NCI-H2081 treated with DMSO at 0.1 percent for 48 hours (cell line): ENCODE results near the gene SALL3.
"Not testable (repeated sequence)": the region's sequence is repeated elsewhere in the genome, so short reads cannot be mapped to it uniquely, and the experiment has no call there.

Source experiments
- DNase-seq: peaks from one replicate; lab custom pipeline; 2025; lab: John Stamatoyannopoulos, UW

Gene SALL3

DNA sequence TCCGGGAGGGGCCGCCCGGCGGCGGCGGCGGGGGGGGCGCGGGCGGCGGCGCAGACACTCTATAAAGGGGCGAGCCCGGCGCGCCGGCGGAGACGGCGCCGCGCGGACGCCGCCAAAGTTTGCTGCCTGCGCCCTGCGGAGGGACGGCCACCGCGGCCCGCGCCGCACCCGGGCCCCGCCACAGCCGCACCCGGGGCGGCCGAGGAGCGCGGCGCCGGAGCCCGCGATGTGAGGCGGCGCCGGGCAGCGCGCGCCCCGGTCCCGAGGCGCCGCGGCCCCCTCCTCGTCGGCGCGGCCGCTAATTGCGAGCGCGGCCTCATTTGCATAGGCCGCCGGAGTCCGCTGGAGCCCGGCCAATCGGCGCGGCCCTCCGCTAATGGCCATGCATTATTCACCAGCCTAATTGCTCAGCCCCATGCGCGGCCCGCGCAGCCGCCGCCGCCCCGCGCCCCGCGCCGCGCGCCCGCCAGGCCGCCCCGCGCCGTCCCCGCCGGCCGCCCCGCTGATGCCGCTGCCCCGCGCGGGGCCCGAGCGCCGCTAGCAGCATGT lies at the start of gene SALL3:
Gene SALL3, plus strand, starts transcription at position 89 of the 549 bp plus-strand sequence. Its CDS starts 457 bp downstream, at position 546.
- no peak for DNase-seq

DNA sequence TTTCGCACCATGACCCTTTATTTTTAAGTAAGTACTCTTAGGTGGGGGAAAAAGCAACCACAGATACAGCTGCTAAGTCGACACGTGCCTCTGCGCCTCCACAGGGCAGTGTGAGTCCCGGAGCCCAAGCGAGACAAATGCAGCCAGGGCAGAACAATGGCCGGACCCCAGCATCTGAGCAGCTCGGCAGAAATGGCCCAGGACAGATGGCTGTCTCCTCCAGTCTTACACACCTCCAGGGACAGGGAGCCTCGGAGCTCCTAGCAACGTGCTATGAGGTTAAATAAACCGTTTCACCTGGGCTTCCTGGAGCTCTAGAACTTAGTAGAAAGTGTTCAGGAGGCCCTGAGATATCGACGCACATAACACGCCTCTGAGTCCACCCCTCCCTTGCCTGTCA lies 47.3 kb upstream of the SALL3 start:
- no peak for DNase-seq

DNA sequence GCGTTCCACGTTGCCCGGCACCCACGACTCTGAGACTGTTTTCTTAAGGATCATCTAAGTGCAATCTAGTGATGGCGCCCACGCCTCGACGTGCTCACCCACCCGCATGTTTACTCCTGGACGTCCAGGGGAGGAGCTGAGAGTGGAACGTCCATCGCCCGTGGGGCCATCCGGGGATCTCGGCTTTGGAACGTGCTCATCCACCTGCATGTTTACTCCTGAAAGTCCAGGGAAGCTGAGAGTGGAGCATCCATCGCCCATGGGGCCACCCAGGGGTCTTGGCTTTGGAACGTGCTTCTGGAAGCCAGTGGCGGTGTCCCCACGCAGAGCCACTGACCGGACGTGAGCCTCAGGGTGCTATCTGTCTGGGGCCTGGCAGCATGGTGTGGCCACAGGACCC lies 45.6 kb upstream of the SALL3 start:
- no peak for DNase-seq

DNA sequence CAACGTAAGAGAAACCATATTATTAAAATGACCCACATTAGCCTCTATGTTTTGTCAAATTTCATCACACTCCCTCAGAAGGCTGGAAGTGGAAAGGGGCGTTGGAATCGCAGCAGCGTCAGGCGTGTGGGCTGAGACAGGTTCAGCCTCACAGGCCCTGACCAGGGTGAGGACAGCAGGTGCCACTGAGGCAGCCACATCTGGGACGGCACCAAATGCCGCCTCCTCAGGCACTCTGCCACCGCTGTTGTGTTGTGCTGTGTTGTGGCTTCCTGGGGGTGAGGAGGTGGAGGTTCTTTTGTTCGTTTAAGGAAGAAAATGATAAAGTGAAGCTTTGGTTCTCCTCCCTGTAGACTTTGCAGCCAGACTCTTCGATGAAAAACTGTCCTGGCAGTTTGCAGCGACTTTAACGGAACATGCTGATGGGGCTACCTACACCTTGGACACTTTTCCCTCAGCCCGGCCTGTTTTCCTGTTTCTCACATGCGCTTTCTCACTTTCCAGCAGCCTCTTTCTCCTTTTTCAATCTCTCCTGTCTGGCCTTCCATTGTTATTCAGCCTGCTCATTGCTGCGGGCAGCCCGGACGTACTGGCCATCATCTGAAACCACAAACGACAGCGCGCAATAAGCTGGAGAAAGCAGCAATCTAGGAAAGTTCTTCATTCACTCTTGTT lies 44.9 kb upstream of the SALL3 start:
- DNase-seq = no peak

DNA sequence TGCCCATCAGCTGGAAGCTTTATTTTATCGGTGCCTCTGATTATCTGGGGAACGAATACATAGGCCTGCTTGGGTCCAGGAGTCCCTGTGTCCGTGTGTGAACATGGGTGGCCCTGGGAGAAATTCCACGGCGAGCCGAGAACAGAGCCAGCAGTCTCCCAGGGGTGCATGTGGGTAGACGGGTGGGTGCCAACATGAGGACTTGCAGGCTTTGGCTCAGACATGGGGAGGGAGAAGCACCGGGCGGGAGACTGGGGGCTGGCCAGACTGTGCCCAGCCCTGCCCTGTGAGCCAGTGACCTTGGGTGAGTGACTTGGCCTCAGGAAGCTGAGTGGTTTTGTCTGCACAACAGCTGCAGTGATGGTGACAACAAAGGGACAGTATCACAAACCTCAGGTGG lies 44.2 kb upstream of the SALL3 start:
- DNase-seq = no peak

DNA sequence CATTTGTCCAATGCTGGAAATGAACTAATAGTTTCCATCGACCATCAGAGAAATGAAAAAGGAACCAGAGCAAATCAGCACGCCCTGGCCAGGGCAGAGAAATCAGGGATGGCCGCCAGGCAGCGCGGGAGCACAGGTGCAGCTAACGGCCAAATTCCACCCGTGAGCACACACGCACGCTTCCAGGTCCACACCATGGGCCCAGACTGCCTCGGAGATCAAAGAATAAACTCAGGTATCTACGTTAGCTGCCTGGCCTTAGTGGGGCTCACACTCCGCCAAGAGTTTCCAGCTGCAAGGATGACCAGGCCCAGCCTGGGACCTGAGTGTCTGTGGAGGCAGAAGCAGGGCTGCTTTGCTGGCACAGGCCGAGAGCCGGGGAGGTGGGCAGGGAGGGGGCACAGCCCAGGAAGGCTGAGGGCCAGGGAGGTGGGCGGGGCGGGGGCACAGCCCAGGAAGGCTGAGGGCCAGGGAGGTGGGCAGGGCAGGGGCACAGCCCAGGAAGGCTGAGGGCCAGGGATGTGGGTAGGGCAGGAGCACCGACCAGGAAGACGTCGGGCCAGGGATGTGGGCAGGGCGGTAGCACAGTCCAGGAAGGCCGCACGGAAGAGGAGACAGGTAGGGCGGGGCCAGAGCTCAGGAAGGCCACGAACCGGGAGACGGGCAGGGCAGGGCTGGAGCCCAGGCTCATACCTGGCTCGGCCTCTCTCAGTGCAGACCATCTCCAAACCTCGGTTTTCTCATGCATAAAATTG lies 43.2 kb upstream of the SALL3 start:
- DNase-seq = no peak

DNA sequence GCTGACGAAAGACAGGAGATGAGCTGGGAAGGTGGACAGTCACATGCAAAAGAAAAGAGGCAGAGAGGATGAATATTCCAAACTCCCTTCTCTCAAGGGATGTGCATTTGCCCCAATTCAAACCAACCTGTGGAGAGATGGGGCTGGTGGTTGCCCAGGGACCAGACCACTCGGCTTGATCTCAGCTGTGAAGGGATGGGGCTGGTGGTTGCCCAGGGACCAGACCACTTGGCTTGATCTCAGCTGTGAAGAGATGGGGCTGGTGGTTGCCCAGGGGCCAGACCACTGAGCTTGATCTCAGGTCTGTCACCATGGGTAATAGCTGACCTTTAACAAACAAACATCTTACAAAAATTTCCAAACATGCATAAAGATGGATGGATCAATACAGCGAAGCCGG lies 42.5 kb upstream of the SALL3 start:
- DNase-seq = no peak

DNA sequence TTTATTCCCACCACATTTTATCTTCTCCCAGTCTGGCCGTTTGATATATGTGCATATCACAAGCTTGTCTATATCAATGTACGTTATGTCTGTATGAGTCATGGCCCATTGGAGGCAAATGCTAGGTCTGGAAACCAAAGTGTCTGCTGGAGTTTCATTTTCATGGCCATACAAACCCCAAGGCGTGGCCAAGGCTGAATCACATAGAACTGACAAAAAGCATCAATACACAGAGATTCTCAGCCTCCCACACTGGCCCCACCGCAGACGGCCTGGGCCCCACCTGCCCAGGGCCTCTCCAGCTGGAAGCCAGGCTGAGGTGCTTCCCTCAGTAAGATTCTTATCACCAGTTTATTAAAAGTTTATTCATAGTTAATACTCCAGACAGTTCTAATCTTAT lies 40.5 kb upstream of the SALL3 start:
- DNase-seq = no peak

DNA sequence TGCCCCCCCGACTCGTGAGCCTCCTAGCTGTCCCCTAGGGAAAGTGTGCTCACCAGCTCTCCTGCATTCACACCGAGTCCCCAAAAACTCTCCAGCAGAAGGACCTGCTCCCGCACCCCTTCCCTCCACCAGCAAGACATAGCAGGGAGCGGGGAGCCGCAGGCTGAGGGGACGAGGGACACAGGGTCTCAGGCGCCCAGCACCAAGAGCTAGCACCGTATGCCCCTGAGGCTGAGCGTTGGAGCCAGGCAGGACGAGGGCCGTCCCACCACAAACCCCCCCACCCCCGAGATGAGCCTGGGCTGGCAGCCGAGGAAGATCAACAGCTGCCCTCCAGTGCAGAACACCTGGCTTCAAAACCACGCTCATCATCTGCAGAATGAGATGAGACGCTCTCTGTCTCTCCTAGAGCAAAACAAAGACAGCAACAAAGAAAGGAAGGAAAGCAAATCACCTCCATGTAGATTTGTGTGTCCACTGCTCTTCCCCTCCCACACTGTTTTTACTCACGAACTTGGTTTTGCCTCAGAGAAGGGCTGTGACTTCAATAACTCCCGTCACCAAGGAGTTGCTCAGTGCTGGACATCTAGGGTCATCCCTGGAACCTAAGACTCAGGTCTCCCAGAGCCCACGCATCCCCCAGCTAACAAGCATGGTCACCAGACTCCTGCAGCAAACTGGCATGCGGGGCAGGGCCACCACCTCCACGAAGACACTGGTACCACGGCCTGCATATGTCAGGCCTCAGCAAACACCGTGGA lies 39.7 kb upstream of the SALL3 start:
- no peak for DNase-seq

DNA sequence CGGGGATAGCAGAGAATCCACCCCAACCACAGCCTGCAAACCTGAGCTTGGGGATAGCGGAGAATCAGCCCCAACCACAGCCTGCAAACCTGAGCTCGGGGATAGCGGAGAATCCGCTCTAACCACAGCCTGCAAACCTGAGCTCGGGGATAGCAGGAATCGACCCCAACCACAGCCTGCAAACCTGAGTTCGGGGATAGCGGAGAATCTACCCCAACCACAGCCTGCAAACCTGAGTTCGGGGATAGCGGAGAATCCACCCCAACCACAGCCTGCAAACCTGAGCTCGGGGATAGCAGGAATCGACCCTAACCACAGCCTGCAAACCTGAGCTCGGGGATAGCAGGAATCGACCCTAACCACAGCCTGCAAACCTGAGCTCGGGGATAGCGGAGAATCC lies 37.4 kb upstream of the SALL3 start:
- not testable (repeated sequence) for DNase-seq

DNA sequence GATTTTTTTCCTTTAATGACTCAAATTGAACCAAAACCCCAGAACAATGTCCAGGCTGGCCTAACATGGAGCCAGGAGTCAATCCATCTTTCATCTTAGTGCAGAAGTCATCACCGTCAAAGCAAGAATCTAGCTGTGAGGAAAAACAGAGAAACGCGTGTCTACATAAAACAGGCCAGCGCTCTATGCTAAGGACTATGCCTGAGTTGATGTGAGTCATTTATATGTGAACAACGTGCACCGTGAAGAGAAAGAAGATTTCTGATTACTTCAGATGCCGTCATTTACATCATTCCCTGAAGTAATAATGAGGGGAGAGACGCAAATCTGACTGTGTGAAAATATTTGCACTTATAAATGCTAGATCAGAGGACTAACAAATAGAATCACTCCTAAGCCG lies 34.0 kb upstream of the SALL3 start:
- DNase-seq = no peak

DNA sequence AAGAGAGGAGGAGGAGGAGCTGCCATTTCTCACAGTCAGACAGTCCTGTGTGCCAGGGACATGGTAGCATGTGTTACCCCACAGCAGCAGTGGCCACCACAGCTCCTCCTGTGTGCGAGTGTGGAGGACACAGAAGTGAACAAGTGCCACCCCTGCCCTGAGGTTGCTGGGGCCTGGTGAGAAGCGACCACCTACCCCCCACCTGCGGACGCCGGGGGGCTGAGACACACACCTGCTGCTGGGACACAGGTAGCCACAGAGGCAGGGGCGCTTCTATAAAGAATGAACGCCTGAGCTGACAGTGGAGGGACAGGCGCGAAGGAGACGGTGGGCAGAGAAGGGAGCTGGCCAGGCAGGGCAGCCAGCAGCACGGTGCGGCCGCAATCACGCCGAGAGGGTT lies 32.3 kb upstream of the SALL3 start:
- no peak for DNase-seq

DNA sequence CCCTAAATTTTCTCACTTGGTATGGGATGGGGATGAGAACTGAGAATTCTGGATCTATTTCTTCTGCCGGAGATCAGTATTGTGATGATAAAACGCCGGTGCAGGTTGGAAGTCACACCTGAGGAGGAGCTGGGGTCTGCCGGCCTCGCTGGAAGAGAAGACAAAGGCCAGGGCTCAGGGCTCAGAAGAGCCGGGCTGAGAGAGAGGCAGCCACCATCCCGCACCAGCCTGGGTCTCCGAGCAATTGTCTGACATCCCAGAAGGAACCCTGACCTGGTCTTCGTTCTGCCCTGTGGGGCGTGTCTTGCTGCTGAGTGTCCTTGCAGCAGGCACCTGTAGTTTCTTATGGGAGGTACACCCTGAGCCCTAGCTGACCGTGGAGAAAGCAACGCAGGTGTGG lies 31.4 kb upstream of the SALL3 start:
- no peak for DNase-seq

DNA sequence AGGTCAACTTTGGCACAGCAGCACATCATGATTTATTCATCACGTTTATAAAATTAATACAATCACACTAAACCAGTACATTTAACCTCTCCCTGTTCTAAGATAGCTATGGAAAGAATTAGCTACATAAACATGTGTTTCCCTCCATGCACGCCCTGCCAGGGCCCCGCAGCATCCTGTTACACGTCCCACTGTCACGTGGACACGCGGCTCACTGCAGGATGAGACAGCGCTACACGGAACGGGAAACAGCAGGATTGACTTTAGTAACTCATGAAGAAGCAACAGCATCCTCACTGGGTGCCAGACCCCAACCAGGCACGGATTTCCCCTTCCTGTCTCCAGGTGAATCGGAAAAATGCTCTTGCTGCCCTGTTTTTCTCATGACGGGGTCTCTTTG lies 30.9 kb upstream of the SALL3 start:
- DNase-seq = no peak

DNA sequence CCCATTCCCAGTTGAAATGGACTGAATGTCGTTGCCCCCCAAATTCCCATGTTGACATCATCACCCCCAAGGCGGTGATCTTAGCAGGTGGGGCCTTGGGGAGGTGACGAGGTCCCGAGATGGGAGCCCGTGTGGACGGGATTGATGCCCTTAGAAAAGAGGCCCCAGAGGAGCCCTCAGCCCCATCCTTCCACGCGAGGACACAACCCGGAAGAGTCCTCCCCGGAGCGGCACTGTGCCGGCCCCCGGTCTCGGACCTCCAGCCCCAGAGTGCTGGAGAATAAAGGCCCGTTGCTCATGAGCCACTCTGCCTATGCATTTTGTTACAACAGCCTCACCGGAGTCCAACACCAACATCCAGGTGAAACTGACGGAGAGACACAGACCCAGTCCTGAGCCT lies 30.4 kb upstream of the SALL3 start:
- no peak for DNase-seq

DNA sequence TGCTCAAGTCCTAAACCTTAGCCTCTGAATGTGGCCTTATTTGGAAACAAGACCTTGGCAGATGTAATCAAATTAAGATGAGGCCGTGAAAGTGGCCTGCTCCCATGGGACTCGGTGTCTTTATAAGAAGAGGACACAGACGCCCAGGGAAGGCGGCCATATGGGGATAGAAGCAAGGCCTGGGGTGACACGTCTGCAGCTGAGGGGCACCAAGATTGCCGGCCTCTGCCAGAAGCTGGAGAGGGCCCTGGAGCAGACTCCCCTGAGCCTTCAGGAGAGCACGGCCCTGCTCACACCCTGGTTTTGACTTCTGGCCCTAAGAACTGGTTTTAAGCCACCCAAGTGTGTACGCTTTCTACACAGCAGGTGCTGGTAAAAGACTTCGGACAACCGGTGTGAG lies 29.2 kb upstream of the SALL3 start:
- no peak for DNase-seq

DNA sequence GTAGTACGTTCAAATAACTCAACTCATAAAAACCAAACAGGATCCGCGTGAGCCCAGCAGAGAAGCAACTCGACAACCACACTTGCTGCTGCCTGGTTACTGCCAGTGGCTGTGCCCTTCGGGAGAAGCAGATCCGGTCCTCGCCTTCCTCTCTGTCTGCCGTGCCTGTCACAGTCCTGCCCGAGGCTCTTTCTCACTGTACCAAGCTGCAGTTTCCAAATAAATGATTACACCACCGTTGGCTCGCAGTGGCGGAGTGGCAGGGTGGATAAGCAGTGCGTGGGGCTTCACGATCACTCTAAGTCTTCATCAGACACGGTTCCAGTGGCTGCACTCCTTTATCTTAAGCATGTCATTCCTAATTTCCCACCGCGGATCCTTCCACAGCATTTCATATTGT lies 26.1 kb upstream of the SALL3 start:
- DNase-seq = no peak

DNA sequence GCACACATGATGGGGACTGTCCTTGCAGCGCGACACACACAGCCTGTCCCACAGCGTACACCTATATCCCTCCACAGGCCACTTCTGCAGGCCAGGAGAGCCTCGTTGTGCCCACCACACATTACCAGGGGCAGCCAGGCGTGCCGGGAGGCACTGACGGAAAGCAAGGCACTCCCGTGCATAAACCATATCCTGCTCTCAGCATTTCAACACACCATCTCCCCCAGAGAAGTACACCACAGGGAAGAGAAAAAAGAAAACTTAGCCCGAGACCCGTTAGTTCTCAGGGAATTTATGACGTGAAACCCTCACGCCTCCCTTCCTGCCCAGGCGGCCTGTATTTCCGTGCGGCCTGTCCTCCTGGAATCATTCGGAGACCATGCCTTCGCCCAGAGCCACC lies 24.6 kb upstream of the SALL3 start:
- DNase-seq = no peak

DNA sequence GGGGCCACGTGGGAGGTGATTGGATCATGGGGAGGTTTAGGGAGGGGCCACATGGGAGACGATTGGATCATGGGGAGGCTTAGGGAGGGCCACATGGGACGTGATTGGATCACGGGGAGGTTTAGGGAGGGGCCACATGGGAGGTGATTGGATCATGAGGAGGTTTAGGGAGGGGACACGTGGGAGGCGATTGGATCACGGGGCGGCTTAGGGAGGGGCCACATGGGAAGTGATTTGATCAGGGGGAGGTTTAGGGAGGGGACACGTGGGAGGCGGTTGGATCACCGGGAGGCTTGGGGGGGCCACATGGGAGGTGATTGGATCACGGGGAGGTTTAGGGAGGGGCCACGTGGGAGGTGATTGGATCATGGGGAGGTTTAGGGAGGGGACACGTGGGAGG lies 22.5 kb upstream of the SALL3 start:
- DNase-seq = no peak

DNA sequence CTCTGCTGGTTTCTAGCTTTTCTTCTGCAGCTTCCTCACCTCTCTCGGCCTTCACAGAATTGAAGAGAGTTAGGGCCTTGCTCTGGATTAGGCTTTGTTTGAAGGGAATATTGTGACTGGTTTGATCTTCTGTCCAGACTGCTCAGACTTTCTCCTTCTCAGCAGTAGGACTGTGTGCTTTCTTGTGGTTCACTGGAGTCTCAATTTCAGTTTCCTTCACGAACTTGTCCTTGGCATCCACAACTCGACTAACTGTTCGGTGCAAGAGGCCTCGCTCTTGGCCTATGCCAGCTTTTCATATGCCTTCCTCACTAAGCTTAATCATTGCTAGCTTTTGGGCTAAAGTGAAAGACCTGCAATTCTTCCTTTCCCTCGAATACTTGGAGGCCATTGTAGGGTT lies 18.9 kb upstream of the SALL3 start:
- no peak for DNase-seq

DNA sequence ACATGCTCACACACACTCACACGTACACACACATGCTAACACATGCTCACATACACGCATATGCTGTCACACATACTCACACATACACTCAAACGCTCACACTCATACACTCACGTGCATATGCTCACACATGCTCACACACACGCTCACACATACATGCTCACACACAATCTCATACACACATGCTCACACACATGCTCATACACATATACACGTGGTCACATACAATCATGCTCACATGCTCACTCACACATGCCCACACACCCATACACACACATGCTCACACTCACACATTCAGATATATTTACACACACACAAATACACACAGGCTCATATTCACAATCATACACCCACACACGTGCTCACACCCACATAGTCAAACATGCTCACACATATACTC lies 17.5 kb upstream of the SALL3 start:
- DNase-seq = no peak

DNA sequence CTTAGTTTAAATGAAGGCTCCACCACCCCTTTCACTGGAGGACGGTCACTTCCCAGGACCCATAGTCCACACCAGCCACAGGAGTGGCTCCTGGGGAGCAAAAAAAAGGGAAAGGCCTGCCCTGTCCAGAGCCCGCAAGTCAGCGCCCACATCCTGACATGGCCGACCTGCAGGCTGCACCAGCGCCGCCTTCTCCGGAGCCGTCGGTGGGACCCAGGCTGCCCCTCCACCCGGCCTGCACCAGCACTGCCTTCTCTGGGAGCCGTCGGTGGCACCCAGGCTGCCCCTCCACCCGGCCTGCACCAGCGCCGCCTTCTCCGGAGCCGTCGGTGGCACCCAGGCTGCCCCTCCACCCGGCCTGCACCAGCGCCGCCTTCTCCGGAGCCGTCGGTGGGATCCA lies 14.9 kb upstream of the SALL3 start:
- not testable (repeated sequence) for DNase-seq

DNA sequence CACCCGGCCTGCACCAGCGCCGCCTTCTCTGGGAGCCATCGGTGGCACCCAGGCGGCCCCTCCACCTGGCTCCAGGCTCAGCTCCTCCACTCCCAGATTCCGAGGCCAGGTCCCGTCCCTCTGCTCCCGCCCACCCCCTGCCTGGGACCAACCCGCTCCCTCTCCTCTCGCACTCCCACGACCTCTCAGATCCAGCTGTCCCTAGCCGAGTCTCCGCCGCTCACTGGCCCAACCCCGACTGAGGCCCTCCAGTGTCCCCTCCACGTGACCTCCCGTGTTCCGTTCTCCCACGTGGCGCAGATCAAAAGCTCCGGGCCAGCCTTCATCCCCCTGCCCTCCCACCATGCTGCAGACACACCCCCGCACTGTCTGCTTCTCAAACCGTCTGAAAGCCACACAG lies 14.4 kb upstream of the SALL3 start:
- DNase-seq = no peak
